ENCODE data around the gene WSB1. TPM values are rescaled to one million over a fixed set of nuclear protein-coding genes. Genes with fewer than 3 reads are reported as not detected.

The WSB1 gene
- total RNA-seq, 1 donor from 2014 or later: 256 TPM

GRCh38 chr17:27353461-27354050 is 59.6 kb downstream of the WSB1 start:
- Histone ChIP-seq H3K36me3 (ENCODE audit: control insufficient read depth, insufficient read depth, low read length) (no peaks in the 10 kb centered on the region), H3K4me3 (ENCODE audit: low read depth, low read length) (peak overlapping the region; percentile 55), H3K27me3 (ENCODE audit: control insufficient read depth, insufficient read depth, low read length) (no peaks in the 10 kb centered on the region)
- DNase-seq (ENCODE audit: low read depth) (peak; percentile 76), FAIRE-seq (no peak)
- TF ChIP-seq CTCF (IDR thresholded peaks at IDR 0.05; ENCODE audit: insufficient read depth, low read length, severe bottlenecking): peak; percentile 66

DNA sequence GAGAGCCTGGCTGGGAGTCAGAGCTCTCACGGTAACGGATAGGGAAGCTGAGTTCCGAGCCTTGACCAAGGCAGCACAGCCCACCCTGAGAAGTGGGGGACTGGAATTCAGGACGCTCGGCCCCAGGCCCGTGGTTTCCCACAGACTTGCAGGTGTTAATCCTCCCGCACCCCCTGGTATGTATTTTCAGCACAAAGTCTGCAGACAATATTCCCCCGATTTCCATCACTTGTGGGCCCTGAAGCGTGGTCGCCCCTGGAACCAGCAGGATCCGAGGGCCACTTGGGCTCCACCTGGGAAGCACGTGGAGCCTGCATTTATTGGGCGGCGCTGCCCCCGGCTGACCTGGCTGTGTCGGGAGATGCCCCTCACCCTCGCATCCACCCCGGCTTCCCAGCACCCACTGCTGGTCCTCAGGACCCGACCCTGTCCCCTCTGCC is 60.2 kb downstream of the WSB1 start:
- DNase-seq (ENCODE audit: low read depth) (no peak), FAIRE-seq (no peak)
- Histone ChIP-seq H3K36me3 (ENCODE audit: control insufficient read depth, insufficient read depth, low read length) (no peaks in the 10 kb centered on the region), H3K4me3 (ENCODE audit: low read depth, low read length) (peak overlapping the region; percentile 28), H3K27me3 (ENCODE audit: control insufficient read depth, insufficient read depth, low read length) (no peaks in the 10 kb centered on the region)
- TF ChIP-seq CTCF (IDR thresholded peaks at IDR 0.05; ENCODE audit: insufficient read depth, low read length, severe bottlenecking): no peak

DNA sequence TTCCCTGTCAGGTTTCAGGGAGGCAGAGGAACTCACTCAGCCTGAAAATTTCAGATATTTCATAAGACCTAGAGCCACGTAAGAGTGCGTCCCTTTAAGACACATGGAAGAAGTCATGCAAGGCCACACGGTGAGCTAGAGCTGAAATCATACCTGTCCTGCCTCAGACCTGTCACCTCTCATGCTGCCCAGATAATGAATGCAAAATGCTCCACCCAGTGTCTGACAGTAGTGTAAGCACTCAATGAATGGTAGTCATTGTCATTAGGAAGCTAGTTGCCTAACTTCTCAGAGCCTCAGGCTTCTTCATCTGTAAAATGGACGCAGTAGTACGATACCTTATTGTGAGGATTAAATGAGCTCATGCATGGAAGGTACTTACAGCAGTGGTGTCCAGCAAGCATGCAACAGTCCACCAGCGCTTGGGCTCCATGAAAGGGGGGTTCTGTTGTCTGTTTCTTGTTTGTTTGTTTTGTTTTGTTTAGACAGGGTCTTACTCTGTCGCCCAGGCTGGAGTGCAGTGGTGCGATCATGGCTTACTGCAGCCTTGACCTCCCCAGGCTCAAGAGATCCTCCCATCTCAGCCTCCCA is 60.7 kb downstream of the WSB1 start:
- H3K4me3 ChIP-seq (ENCODE audit: low read depth, low read length): peak overlapping the region; percentile 28
- DNase-seq (ENCODE audit: low read depth): peak; percentile 47
- H3K36me3 ChIP-seq (ENCODE audit: control insufficient read depth, insufficient read depth, low read length): no peaks in the 10 kb centered on the region
- no peak for TF ChIP-seq CTCF (IDR thresholded peaks at IDR 0.05; ENCODE audit: insufficient read depth, low read length, severe bottlenecking)
- H3K27me3 ChIP-seq (ENCODE audit: control insufficient read depth, insufficient read depth, low read length): no peaks in the 10 kb centered on the region
- peak; percentile 72 for FAIRE-seq

DNA sequence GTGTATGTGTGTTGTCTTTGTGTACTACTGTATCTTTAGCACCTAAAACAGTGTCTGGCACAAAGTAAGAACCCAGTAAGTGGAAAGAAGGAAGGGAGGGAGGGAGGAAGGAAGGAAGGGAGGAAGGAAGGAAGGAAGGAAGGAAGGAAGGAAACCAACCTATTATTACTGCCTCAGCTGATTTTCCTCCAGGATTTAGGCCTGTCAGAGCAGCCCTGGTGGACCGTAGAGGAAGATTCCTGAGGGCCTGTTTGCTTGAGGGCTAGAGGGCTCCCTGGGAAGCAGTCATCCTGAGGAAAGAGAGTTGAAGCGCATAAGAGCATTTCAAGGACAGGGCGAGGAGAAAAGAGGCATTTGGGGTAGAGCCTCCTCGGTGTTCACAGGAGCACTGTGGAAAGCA is 61.5 kb downstream of the WSB1 start:
- H3K27me3 ChIP-seq (ENCODE audit: control insufficient read depth, insufficient read depth, low read length): no peaks in the 10 kb centered on the region

DNA sequence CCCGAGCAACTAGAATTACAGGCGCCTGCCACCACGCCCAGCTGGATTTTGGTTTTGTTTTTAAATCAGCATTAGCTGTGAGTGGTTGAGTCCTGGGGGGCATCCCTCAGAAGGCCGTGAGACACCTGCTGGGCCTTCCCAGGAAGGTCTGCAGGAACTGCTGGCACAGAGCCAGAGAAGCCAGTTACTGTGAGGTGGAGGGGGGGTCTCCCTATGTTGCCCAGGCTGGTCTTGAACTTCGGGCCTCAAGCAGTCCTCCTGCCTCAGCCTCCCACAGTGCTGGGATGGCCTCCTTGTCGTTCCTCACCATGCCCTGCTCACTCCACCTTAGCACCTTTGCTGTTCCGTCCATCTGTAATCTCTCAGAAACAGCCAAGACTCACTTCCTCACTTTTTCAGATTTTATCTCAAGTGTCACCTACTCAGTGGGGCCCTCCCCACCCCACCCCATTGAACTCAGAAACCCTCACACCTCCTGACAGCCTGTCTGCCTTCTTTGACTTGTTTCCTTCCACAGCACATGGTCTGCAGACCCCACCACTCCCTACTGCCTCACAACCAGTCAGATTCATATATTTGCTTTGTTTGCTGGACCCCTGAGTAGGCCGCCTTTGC is 62.3 kb downstream of the WSB1 start:
- TF ChIP-seq CTCF (IDR thresholded peaks at IDR 0.05; ENCODE audit: insufficient read depth, low read length, severe bottlenecking): no peak
- no peak overlapping the region for H3K4me3 ChIP-seq (ENCODE audit: low read depth, low read length)
- H3K27me3 ChIP-seq (ENCODE audit: control insufficient read depth, insufficient read depth, low read length): no peaks in the 10 kb centered on the region
- no peaks in the 10 kb centered on the region for H3K36me3 ChIP-seq (ENCODE audit: control insufficient read depth, insufficient read depth, low read length)
- FAIRE-seq (no peak), DNase-seq (ENCODE audit: low read depth) (no peak)

More for the DNA sequence above, 61.5 kb downstream of the WSB1 start:
- no peak for TF ChIP-seq CTCF (IDR thresholded peaks at IDR 0.05; ENCODE audit: insufficient read depth, low read length, severe bottlenecking)
- FAIRE-seq: no peak
- Histone ChIP-seq H3K4me3 (ENCODE audit: low read depth, low read length) (no peak overlapping the region), H3K36me3 (ENCODE audit: control insufficient read depth, insufficient read depth, low read length) (no peaks in the 10 kb centered on the region)
- DNase-seq (ENCODE audit: low read depth): no peak

Data from bronchial epithelial cell (primary cell).